ENCODE measurements around the gene MORF4L1. TPM values are rescaled to one million over a fixed set of nuclear protein-coding genes. Genes with fewer than 3 reads are reported as not detected.

The MORF4L1 gene
- total and polyA plus RNA-seq, 10 of the 15 experiments (the other 5 are each of a cell fraction or from before 2014, with no cell fraction given): 113 to 636 (median 229) TPM

GRCh38 chr15:78855746-78856145 lies 16.9 kb upstream of the MORF4L1 start:
- ChIA-PET POLR2A (no interaction called here), SMC1A (ENCODE audit: uncharacterized antibody, unreplicated experiment) (interaction anchor here (0.6 kb wide), 1 partner anchor 150 kb away, joined by 3 read pairs; no protein-coding TSS in a partner anchor), RAD21 (ENCODE audit: unreplicated experiment) (no interaction called here), CTCF (interaction anchor here (0.7 to 0.8 kb wide), 2 partner anchors 17 to 30 kb away, joined by 3 to 4 read pairs; no protein-coding TSS in a partner anchor)
- intact Hi-C loops (cut with micrococcal nuclease; ENCODE audit: unreplicated experiment): no loop called here
- no peaks in the 10 kb centered on the region for H3K27me3 ChIP-seq (replicated peaks in 1 of 2; ENCODE audit: control insufficient read depth in 2 of 2, insufficient read depth in 2 of 2, low read length in 1 of 2)
- 34% methylated on average over 2 of the region's 4 CpGs for WGBS (ENCODE audit: insufficient coverage, insufficient replicate concordance, low lambda C conversion rate, missing lambda C conversion rate)
- in situ Hi-C loops (cut with MboI): no loop called here
- no peak overlapping the region for H3K4me2 ChIP-seq (ENCODE audit: control insufficient read depth, insufficient read depth)
- FAIRE-seq (no peak), ATAC-seq (no peak), DNase-seq (ENCODE audit: low read depth, low spot score) (no peak)
- H3K9me3 ChIP-seq (replicated peaks; ENCODE audit: control insufficient read depth, insufficient read depth, low read length): no peaks in the 10 kb centered on the region
- H3K4me3 ChIP-seq: no peak overlapping the region
- H3K79me2 ChIP-seq (ENCODE audit: control insufficient read depth, insufficient read depth, low read length): no peaks in the 10 kb centered on the region
- BruUV-seq (replicated peaks): no TSS peak
- H3K27ac ChIP-seq (ENCODE audit: control insufficient read depth, insufficient read depth): no peak overlapping the region
- H3K36me3 ChIP-seq (ENCODE audit: control insufficient read depth in 2 of 2, insufficient read depth in 2 of 2, low read length in 1 of 2): no peaks in the 10 kb centered on the region
- H2AFZ ChIP-seq (ENCODE audit: control insufficient read depth, low read depth, low read length): no peak overlapping the region
- H4K20me1 ChIP-seq (ENCODE audit: control insufficient read depth, insufficient read depth): no peaks in the 10 kb centered on the region
- peaks cover 3% of the 10 kb centered on the region; the same call in 1 of the 2 replicates for H3K4me1 ChIP-seq (ENCODE audit: control insufficient read depth, insufficient read depth, low read length)
- TF ChIP-seq SIN3A (IDR thresholded peaks at IDR 0.05; ENCODE audit: low read depth, low read length) (no peak), PBX3 (IDR thresholded peaks at IDR 0.05; ENCODE audit: insufficient replicate concordance, low read depth, low read length) (no peak), TARDBP (IDR thresholded peaks at IDR 0.05; ENCODE audit: borderline replicate concordance) (no peak), MLLT1 (IDR thresholded peaks at IDR 0.05) (no peak), NFIC (IDR thresholded peaks at IDR 0.05; ENCODE audit: low read depth, low read length) (no peak), ZNF384 (IDR thresholded peaks at IDR 0.05; ENCODE audit: borderline replicate concordance, low read depth, low read length) (no peak), HDGF (IDR thresholded peaks at IDR 0.05) (no peak)
- no peak overlapping the region for H3K9ac ChIP-seq (ENCODE audit: control insufficient read depth, insufficient read depth, low read length)

All from GM12878 (cell line).